VCaP (cell line): ENCODE results near the gene GRIA1.

Experiments
- H3K27ac ChIP-seq: fragments of 450-650 bp; 2 replicates; pipeline ENCODE4 v1.5.1; 2017
- TF ChIP-seq, protein P1 (sequence below): fragments of 450-650 bp; conservative IDR thresholded peaks from 2 replicates; pipeline ENCODE4 v1.5.1; 2017; ENCODE audit warnings: mild to moderate bottlenecking, moderate library complexity

The GRIA1 gene

DNA sequence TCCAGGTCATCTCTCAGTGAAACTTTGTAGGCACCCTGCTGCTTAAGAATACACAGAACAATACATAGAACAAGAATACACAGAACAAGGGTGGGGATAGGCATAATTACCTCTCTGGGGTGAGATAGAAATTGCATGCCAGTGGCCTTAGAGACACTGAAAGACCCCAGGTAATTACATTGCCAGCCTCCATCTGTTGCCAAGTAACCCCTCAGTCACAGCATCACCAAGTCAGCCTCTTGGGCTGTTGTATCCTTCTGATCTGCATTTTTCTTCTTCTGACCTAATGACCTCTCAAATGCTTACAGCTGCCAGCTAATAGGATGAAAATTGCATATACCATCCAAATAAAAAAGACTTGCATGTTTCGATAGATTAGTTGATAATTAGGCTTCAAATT, 167.7 kb downstream of the GRIA1 start:
- TF ChIP-seq, protein P1, sequence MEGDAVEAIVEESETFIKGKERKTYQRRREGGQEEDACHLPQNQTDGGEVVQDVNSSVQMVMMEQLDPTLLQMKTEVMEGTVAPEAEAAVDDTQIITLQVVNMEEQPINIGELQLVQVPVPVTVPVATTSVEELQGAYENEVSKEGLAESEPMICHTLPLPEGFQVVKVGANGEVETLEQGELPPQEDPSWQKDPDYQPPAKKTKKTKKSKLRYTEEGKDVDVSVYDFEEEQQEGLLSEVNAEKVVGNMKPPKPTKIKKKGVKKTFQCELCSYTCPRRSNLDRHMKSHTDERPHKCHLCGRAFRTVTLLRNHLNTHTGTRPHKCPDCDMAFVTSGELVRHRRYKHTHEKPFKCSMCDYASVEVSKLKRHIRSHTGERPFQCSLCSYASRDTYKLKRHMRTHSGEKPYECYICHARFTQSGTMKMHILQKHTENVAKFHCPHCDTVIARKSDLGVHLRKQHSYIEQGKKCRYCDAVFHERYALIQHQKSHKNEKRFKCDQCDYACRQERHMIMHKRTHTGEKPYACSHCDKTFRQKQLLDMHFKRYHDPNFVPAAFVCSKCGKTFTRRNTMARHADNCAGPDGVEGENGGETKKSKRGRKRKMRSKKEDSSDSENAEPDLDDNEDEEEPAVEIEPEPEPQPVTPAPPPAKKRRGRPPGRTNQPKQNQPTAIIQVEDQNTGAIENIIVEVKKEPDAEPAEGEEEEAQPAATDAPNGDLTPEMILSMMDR = no peak
- H3K27ac ChIP-seq = no peak overlapping the region

DNA sequence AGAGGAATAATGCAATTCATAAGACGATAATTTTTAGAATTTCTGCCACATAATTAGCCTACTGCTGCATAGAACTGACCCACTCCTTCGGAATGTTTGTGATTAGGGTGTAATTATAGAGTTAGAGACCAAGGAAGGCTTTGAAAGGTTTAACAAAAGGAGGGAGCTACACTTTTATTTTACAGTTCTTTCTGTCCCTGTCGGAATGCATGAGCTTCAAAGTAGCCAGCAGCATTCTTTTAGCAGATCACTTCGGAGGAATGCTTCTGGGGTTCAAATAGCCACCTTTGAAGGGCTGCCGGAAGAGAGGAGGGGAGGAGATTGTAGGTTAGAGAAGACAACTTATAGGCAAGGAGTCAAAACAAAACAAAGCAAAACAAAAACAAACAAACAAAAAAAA, 168.1 kb downstream of the GRIA1 start:
- H3K27ac ChIP-seq = no peak overlapping the region
- TF ChIP-seq, protein P1 = no peak

DNA sequence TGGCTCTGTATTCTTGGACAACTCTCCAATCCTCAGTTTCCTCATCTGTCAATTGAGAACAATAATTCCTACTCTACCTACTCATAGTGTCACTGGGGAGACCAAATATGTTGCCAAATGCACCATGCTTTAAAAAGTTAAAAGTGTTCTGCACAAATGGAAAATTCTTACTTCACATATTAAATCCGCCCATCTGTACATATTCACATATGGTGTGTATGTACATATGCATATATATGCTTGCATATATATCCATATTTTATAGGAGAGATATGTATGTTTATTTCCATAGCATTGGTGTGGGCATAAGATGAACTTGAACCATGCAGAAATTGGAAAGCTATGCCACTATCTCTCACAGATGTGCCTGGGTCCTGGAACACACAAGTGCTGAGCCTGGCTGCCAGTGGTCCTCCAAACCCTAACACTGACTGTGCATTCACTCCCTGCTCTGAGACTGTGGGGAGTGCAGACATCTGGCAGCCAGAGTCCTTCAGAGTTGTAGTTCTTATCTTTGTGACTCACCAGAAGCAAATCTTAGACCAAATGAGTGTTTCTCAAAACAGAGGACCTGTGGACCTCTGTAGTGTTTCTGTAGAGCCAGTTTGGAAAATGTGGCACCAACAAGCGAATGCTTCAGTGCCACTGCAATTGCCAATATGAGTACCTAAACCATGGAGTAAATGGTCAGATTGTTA, 168.7 kb downstream of the GRIA1 start:
- H3K27ac ChIP-seq = no peak overlapping the region
- TF ChIP-seq, protein P1 = no peak

DNA sequence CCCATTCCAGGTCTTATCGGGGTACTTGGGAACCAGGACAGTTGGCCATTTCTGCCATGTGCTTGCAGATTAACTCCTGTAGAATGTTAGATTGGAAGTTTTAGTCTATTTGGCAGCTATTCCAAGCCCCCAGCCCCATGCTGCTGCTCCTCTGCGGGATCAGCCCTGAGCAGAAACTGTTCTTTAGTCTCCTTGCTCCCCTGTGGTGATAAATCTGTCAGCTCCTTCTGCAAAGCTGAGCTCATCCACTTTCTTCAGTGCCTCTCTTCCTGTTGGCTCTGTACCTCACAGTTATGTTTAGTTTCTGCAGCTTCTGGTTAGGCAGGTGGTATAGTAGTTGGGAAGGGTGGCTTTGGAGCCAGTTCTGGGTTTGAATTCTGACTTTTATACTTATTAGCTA, 170.4 kb downstream of the GRIA1 start:
- TF ChIP-seq, protein P1 = no peak

DNA sequence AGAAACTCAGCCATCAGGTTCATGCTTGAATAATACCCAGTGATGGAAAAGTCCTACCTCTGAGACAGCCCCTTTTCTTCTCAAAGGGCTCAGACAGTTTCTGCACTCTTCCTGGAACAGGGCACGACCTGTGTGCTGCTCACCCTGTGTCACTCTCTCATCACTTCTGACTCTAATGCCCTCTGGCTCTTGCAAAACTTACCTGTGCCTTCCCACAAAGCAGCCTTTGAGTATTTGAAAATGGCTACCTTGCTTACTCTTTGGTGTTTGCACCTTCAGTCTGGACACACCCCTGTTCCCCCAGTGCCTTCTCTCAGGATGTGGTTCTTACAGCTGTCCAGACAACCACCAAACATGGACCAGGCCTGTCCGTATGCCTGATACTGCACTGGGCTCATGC, 171.4 kb downstream of the GRIA1 start:
- TF ChIP-seq, protein P1 = no peak
- H3K27ac ChIP-seq = no peak overlapping the region

More for the DNA sequence above, 170.4 kb downstream of the GRIA1 start:
- H3K27ac ChIP-seq = no peak overlapping the region

DNA sequence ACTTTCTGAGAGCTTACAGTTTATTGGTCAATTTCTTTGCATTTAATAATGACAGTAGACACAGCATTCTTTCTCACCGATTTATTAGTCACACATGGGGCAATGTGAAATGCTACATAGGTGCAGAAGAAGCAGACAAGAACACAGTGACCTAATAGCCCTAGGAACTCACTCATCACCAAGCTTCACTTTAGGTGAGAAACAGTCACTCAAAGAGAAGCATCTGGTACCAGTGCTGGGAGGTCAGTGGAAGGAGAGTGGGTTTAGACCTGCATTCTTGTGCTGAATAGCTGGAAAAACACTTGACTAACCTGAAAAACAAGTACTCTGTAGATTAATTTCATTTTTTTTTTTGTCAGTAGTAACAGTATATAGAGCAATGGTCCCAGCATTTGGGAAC, 179.6 kb downstream of the GRIA1 start:
- TF ChIP-seq, protein P1 = no peak
- no peak overlapping the region for H3K27ac ChIP-seq

DNA sequence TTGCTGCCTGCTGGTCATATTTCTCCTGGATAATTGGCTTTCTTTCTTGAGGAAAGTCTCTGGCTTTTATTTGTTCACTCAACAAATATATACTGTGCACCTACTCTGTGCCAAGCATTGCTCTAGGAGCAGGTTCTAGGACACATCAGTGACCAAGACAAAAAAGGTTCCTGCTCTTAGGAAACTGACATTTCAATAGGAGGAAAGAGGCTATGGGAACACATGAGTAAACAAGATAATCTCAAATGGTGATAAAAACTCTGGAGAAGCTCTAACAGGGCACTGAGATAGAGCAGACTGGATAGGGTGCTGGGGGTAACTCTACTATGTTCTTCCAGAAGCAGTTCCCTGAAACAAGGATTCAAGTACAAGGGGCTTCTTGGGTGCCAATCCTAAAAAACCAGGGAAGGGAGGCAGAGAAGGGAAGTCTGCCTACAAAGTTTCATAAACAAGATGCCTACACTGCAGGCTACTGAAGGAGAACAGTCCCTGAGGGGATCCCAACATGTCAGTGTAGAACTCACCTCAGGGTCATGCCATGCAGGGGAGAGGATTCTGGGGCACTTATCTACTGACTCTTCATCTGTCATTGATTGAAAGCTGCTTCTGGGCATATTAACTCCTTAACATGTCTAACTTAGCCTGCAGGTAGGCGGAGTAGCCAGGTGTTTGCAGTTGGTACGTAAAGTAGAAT, 181.3 kb downstream of the GRIA1 start:
- H3K27ac ChIP-seq = no peak overlapping the region
- TF ChIP-seq, protein P1 = no peak
